Esophagus muscularis mucosa (tissue), 4 donors: ENCODE results near the gene GNG7.

Source experiments
- EP300 ChIP-seq: sonication (generic); formaldehyde crosslinking; IDR thresholded peaks from one replicate; pipeline ENCODE4 v1.6.1; 2017; ENCODE audit warnings: antibody characterized with exemption
- POLR2A ChIP-seq: fragments of 450-650 bp; IDR thresholded peaks from one replicate; pipeline ENCODE4 v1.6.1; 2017; ENCODE audit warnings: antibody characterized with exemption, moderate library complexity, mild to moderate bottlenecking, low read depth
- POLR2AphosphoS5 ChIP-seq, 2 donors: sonication (generic); formaldehyde crosslinking; IDR thresholded peaks; one replicate each; pipeline ENCODE4 v1.6.1; 2017; ENCODE audit warnings: antibody characterized with exemption in 2 of 2
- TF ChIP-seq, protein P1 (sequence below), 3 experiments: fragments of 200-600 bp in 2 of 3; fragments of 450-650 bp in 1 of 3; sonication (generic) in 2 of 3; IDR thresholded peaks; one replicate each; pipeline ENCODE4 v1.5.1; 2017 to 2019; ENCODE audit warnings: antibody characterized with exemption in 3 of 3, mild to moderate bottlenecking in 2 of 3, moderate library complexity in 1 of 3

DNA sequence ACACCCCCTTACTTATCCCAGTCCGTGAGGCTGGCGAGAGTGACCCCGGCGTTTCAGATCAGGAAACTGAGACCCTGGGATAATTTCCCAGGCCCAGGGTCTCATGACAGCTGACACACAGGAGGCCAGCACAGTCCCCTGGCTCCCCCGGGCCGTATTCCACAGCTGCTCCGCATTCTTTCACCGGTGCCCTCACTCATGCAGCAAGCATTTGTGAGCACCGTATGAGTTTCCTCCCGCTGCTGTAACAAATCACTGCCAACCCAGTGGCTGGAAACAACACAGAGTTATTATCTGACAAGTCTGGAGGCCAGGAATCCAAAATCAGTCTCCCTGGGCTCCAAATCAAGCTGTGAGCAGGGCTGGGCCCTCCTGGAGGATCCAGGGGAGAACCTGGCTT is 205.3 kb downstream of the GNG7 start:
- TF ChIP-seq, protein P1, sequence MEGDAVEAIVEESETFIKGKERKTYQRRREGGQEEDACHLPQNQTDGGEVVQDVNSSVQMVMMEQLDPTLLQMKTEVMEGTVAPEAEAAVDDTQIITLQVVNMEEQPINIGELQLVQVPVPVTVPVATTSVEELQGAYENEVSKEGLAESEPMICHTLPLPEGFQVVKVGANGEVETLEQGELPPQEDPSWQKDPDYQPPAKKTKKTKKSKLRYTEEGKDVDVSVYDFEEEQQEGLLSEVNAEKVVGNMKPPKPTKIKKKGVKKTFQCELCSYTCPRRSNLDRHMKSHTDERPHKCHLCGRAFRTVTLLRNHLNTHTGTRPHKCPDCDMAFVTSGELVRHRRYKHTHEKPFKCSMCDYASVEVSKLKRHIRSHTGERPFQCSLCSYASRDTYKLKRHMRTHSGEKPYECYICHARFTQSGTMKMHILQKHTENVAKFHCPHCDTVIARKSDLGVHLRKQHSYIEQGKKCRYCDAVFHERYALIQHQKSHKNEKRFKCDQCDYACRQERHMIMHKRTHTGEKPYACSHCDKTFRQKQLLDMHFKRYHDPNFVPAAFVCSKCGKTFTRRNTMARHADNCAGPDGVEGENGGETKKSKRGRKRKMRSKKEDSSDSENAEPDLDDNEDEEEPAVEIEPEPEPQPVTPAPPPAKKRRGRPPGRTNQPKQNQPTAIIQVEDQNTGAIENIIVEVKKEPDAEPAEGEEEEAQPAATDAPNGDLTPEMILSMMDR (IDR thresholded peaks at IDR 0.05): no peak
- TF ChIP-seq POLR2A (no peak), POLR2AphosphoS5 (IDR thresholded peaks at IDR 0.05) (no peak), EP300 (no peak)
